K562 (cell line): Measurements from ENCODE around the gene CCDC9. TPM values are rescaled to one million over a fixed set of nuclear protein-coding genes. Genes with fewer than 3 reads are reported as not detected.

Experiments
- ADNP ChIP-seq: fragments of 200-800 bp; sonication (Bioruptor generic); IDR thresholded peaks from 2 replicates; pipeline ENCODE4 v1.6.1; 2016; ENCODE audit warnings: missing genetic modification characterization, missing compliant biosample characterization
- AFF4 ChIP-seq: sonication (generic); formaldehyde crosslinking; IDR thresholded peaks from 2 replicates; pipeline ENCODE4 v1.8.0; 2023; ENCODE audit warnings: mild to moderate bottlenecking, missing genetic modification reagents
- CREM ChIP-seq: IDR thresholded peaks from 2 replicates; pipeline ENCODE4 v1.6.1; 2014; ENCODE audit warnings: antibody characterized with exemption, low read depth
- HOXB6 ChIP-seq: fragments of 250-450 bp; sonication (Bioruptor Pico); IDR thresholded peaks from 2 replicates; pipeline ENCODE4 v1.5.1; 2022; ENCODE audit warnings: mild to moderate bottlenecking, borderline replicate concordance
- RFX5 ChIP-seq: IDR thresholded peaks from 2 replicates; pipeline ENCODE4 v1.6.1; 2011; ENCODE audit warnings: low read depth, mild to moderate bottlenecking, improper control_type of control experiment, low read length
- ZBTB5 ChIP-seq: fragments of 450-650 bp; IDR thresholded peaks from 2 replicates; pipeline ENCODE4 v1.6.1; 2017; ENCODE audit warnings: antibody characterized with exemption
- ZNF347 ChIP-seq: fragments of 450-650 bp; formaldehyde crosslinking; IDR thresholded peaks from 2 replicates; pipeline ENCODE4 v1.4.0; 2020; ENCODE audit warnings: low read depth, mild to moderate bottlenecking, moderate library complexity
- ZNF699 ChIP-seq: fragments of 250-450 bp; sonication (Bioruptor Pico); IDR thresholded peaks from 2 replicates; pipeline ENCODE4 v1.8.0; 2021; ENCODE audit warnings: mild to moderate bottlenecking, moderate library complexity; ENCODE audit not compliant: insufficient replicate concordance
- polyA plus RNA-seq, 8 experiments: library from polyadenylated mRNA; depleted of rRNA in 4 of 8; stranded (reverse) in 5 of 8; unstranded in 3 of 8; fragments of >200 nt; fragmentation: Nextera tagmentation in 2 of 8; fragmentation: Illumina TruSeq in 1 of 8; extraction: Ambion mirVana in 2 of 8; extraction: Trizol in 1 of 8; gene quantifications; 2 replicates each; pipeline versions ENCODE4 v1.2.1 to v1.2.3, GENCODE V29; 2011 to 2014; ENCODE audit warnings: inconsistent platforms in 1 of 8, missing spikeins in 1 of 8
- total RNA-seq, 7 experiments: library from RNA; depleted of rRNA in 6 of 7; stranded (reverse); fragments of >200 nt in 6 of 7; fragmentation: Illumina TruSeq in 2 of 7; extraction: Trizol in 2 of 7; gene quantifications; 2 replicates each; pipeline versions ENCODE4 v1.2.1 to v1.2.3, GENCODE V29; 2011 to 2021; ENCODE audit warnings: low replicate concordance in 1 of 7
- TF ChIP-seq, protein P1 (sequence below): sonication (generic); formaldehyde crosslinking; IDR thresholded peaks from 2 replicates; pipeline ENCODE4 v1.8.0; 2023; ENCODE audit warnings: missing genetic modification reagents, mild to moderate bottlenecking, borderline replicate concordance
- TF ChIP-seq, protein P2 (sequence below): fragments of 450-650 bp; formaldehyde crosslinking; IDR thresholded peaks from 2 replicates; pipeline ENCODE4 v1.4.0; 2020; ENCODE audit warnings: mild to moderate bottlenecking, moderate library complexity

CCDC9 gene
- total and polyA plus RNA-seq, 9 of the 15 experiments (the other 6 are each of a cell fraction or from before 2014, with no cell fraction given) = 0.23 to 38.6 (median 8.4) TPM

- TF ChIP-seq AFF4 (CRISPR knock-in tag) (no peak), ZNF699 (no peak), ZBTB5 (no peak), HOXB6 (CRISPR knock-in tag) (no peak), ZNF347 (CRISPR knock-in tag) (no peak), ADNP (peak; percentile 93), RFX5 (peak; percentile 88), CREM (peak; percentile 67)
- TF ChIP-seq, protein P1, sequence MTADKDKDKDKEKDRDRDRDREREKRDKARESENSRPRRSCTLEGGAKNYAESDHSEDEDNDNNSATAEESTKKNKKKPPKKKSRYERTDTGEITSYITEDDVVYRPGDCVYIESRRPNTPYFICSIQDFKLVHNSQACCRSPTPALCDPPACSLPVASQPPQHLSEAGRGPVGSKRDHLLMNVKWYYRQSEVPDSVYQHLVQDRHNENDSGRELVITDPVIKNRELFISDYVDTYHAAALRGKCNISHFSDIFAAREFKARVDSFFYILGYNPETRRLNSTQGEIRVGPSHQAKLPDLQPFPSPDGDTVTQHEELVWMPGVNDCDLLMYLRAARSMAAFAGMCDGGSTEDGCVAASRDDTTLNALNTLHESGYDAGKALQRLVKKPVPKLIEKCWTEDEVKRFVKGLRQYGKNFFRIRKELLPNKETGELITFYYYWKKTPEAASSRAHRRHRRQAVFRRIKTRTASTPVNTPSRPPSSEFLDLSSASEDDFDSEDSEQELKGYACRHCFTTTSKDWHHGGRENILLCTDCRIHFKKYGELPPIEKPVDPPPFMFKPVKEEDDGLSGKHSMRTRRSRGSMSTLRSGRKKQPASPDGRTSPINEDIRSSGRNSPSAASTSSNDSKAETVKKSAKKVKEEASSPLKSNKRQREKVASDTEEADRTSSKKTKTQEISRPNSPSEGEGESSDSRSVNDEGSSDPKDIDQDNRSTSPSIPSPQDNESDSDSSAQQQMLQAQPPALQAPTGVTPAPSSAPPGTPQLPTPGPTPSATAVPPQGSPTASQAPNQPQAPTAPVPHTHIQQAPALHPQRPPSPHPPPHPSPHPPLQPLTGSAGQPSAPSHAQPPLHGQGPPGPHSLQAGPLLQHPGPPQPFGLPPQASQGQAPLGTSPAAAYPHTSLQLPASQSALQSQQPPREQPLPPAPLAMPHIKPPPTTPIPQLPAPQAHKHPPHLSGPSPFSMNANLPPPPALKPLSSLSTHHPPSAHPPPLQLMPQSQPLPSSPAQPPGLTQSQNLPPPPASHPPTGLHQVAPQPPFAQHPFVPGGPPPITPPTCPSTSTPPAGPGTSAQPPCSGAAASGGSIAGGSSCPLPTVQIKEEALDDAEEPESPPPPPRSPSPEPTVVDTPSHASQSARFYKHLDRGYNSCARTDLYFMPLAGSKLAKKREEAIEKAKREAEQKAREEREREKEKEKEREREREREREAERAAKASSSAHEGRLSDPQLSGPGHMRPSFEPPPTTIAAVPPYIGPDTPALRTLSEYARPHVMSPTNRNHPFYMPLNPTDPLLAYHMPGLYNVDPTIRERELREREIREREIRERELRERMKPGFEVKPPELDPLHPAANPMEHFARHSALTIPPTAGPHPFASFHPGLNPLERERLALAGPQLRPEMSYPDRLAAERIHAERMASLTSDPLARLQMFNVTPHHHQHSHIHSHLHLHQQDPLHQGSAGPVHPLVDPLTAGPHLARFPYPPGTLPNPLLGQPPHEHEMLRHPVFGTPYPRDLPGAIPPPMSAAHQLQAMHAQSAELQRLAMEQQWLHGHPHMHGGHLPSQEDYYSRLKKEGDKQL = no peak
- TF ChIP-seq, protein P2, sequence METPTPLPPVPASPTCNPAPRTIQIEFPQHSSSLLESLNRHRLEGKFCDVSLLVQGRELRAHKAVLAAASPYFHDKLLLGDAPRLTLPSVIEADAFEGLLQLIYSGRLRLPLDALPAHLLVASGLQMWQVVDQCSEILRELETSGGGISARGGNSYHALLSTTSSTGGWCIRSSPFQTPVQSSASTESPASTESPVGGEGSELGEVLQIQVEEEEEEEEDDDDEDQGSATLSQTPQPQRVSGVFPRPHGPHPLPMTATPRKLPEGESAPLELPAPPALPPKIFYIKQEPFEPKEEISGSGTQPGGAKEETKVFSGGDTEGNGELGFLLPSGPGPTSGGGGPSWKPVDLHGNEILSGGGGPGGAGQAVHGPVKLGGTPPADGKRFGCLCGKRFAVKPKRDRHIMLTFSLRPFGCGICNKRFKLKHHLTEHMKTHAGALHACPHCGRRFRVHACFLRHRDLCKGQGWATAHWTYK = peak; percentile 31; the same call in 1 of the 2 replicates
These were observed 15.1 kb upstream of the CCDC9 start (continued) for GRCh38 chr19:47240996-47241918.
